Adrenal gland (tissue), 5 donors: ENCODE results near the gene CPLANE2.

Source experiments
- CTCF ChIP-seq, 6 experiments: fragments of 450-650 bp in 4 of 6; fragments of 200-600 bp in 2 of 6; sonication (generic) in 1 of 6; IDR thresholded peaks; 1 replicate in 5 of 6; 2 replicates in 1 of 6; pipeline versions ENCODE4 v1.5.1 to v1.8.0; 2016 to 2021; ENCODE audit warnings: antibody characterized with exemption in 6 of 6, mild to moderate bottlenecking in 2 of 6, moderate library complexity in 1 of 6
- POLR2A ChIP-seq, 2 donors: fragments of 450-650 bp; IDR thresholded peaks; one replicate each; pipeline ENCODE4 v1.6.1; 2017; ENCODE audit warnings: antibody characterized with exemption in 2 of 2, mild to moderate bottlenecking in 2 of 2, moderate library complexity in 1 of 2
- donor health status: DM: no; HTN: no; CAD: no.

- no peak for TF ChIP-seq POLR2A (IDR thresholded peaks at IDR 0.05)
- peak in 1 of 6 experiments; percentile 10 for TF ChIP-seq CTCF (IDR thresholded peaks at IDR 0.05)
These were observed 32.2 kb downstream of the CPLANE2 start for GRCh38 chr1:16204634-16205333.
